Activated CD8-positive, alpha-beta memory T cell treated with anti-CD3 and anti-CD28 coated beads for 48 hours (primary cell): Measurements from ENCODE around the gene OR51L1.
"Not testable (repeated sequence)": the region's sequence is repeated elsewhere in the genome, so short reads cannot be mapped to it uniquely, and the experiment has no call there.

ENCODE experiments used
- DNase-seq, 3 experiments: peaks; one replicate each; pipeline ENCODE4 v3.0.0-alpha.2; 2020; ENCODE audit warnings: low read depth in 2 of 3, low spot score in 2 of 3

Gene OR51L1

GRCh38 chr11:4994551-4994950 is at the start of gene OR51L1:
Gene OR51L1, plus strand, starts transcription at chr11:4994851. Its CDS starts 4,132 bp downstream, at chr11:4998983.
- DNase-seq = no peak

GRCh38 chr11:4947505-4947904 is 47.1 kb upstream of the OR51L1 start, which contains the start of gene OR51A4:
Gene OR51A4, minus strand, starts transcription at chr11:4947605. Its CDS starts 505 bp downstream, at chr11:4947100.
- DNase-seq = no peak

- DNase-seq = not testable (repeated sequence)
Measured at GRCh38 chr11:4955613-4956012, 39.0 kb upstream of the OR51L1 start, which contains the start of gene OR51A2. Gene OR51A2, minus strand, starts transcription at chr11:4955713. Its CDS starts 0 bp downstream, at chr11:4955713.

GRCh38 chr11:4957396-4957795 is 37.3 kb upstream of the OR51L1 start:
- no peak for DNase-seq

- no peak for DNase-seq
Measured at GRCh38 chr11:4960877-4961276, 33.8 kb upstream of the OR51L1 start.

GRCh38 chr11:4962816-4963215 is 31.8 kb upstream of the OR51L1 start:
- no peak for DNase-seq

GRCh38 chr11:4975436-4975835 is 19.2 kb upstream of the OR51L1 start:
- DNase-seq = no peak

GRCh38 chr11:4979036-4979435 is 15.6 kb upstream of the OR51L1 start:
- DNase-seq = no peak

GRCh38 chr11:4982678-4983077 is 12.0 kb upstream of the OR51L1 start:
- DNase-seq = no peak

GRCh38 chr11:4983841-4984240 is 10.8 kb upstream of the OR51L1 start:
- DNase-seq = no peak

GRCh38 chr11:4991060-4991459 is 3.6 kb upstream of the OR51L1 start:
- DNase-seq = no peak

- no peak for DNase-seq
Measured at GRCh38 chr11:5004424-5005274, 10.0 kb downstream of the OR51L1 start.

GRCh38 chr11:5007561-5007960 is 12.9 kb downstream of the OR51L1 start:
- DNase-seq = no peak

- no peak for DNase-seq
Measured at GRCh38 chr11:5011254-5011653, 16.6 kb downstream of the OR51L1 start.

- DNase-seq = no peak
Measured at GRCh38 chr11:5013012-5013411, 18.4 kb downstream of the OR51L1 start.

- DNase-seq = no peak
Measured at GRCh38 chr11:5021996-5022395, 27.3 kb downstream of the OR51L1 start.

GRCh38 chr11:5036669-5037068 is 42.0 kb downstream of the OR51L1 start:
- DNase-seq = no peak

GRCh38 chr11:5037926-5038325 is 43.3 kb downstream of the OR51L1 start:
- DNase-seq = no peak

- DNase-seq = no peak
Measured at GRCh38 chr11:5038341-5038740, 43.7 kb downstream of the OR51L1 start.

- no peak for DNase-seq
Measured at GRCh38 chr11:5040876-5041275, 46.2 kb downstream of the OR51L1 start.

GRCh38 chr11:5042091-5042490 is 47.4 kb downstream of the OR51L1 start:
- DNase-seq = no peak

GRCh38 chr11:5043380-5043779 is 48.7 kb downstream of the OR51L1 start:
- DNase-seq = no peak

- no peak for DNase-seq
Measured at GRCh38 chr11:5046226-5046625, 51.6 kb downstream of the OR51L1 start, which contains the start of gene OR52J3. Gene OR52J3, plus strand, starts transcription at chr11:5046526. Its CDS starts 0 bp downstream, at chr11:5046526.
